NCI-H1694 (cell line): ENCODE results near the gene SMIM31.

ENCODE experiments used
- DNase-seq: peaks from one replicate; lab custom pipeline; 2025; lab: John Stamatoyannopoulos, UW

SMIM31 gene

GRCh38 chr4:164783976-164784375, 30.0 kb downstream of the SMIM31 start:
- DNase-seq: no peak

- no peak for DNase-seq
These were observed 35.1 kb downstream of the SMIM31 start for GRCh38 chr4:164789047-164789446.

- DNase-seq: no peak
These were observed 36.3 kb downstream of the SMIM31 start for GRCh38 chr4:164790249-164790648.

GRCh38 chr4:164799410-164799809, 45.5 kb downstream of the SMIM31 start:
- DNase-seq: no peak

- no peak for DNase-seq
These were observed 46.9 kb downstream of the SMIM31 start for GRCh38 chr4:164800786-164801185.

GRCh38 chr4:164802301-164802901, 48.5 kb downstream of the SMIM31 start:
- no peak for DNase-seq

- no peak for DNase-seq
These were observed 49.8 kb downstream of the SMIM31 start for GRCh38 chr4:164803702-164804101.

- DNase-seq: no peak
These were observed 53.7 kb downstream of the SMIM31 start for GRCh38 chr4:164807611-164808010.

- no peak for DNase-seq
These were observed 59.6 kb downstream of the SMIM31 start for GRCh38 chr4:164813554-164813953.

- no peak for DNase-seq
These were observed 61.8 kb downstream of the SMIM31 start for GRCh38 chr4:164815711-164816110.

- no peak for DNase-seq
These were observed 65.4 kb downstream of the SMIM31 start for GRCh38 chr4:164819366-164819765.

GRCh38 chr4:164821711-164822110, 67.8 kb downstream of the SMIM31 start:
- no peak for DNase-seq

- no peak for DNase-seq
These were observed 70.7 kb downstream of the SMIM31 start for GRCh38 chr4:164824581-164824980.

- DNase-seq: no peak
These were observed 75.0 kb downstream of the SMIM31 start for GRCh38 chr4:164828955-164829354.

- no peak for DNase-seq
These were observed 92.6 kb downstream of the SMIM31 start for GRCh38 chr4:164846566-164846965.

- no peak for DNase-seq
These were observed 93.1 kb downstream of the SMIM31 start for GRCh38 chr4:164847016-164847415.

- no peak for DNase-seq
These were observed 94.2 kb downstream of the SMIM31 start for GRCh38 chr4:164847967-164848649.
